Measurements from ENCODE around the gene NFATC1.

- TF ChIP-seq POLR2AphosphoS5 (IDR thresholded peaks at IDR 0.05; ENCODE audit: low read depth, low read length) (no peak), TAF1 (IDR thresholded peaks at IDR 0.05; ENCODE audit: borderline replicate concordance, insufficient read depth, low read length) (no peak), REST (IDR thresholded peaks at IDR 0.05; ENCODE audit: insufficient read depth in 1 of 2, low read depth in 2 of 2, low read length in 2 of 2) (no peak), SIN3A (IDR thresholded peaks at IDR 0.05; ENCODE audit: borderline replicate concordance, insufficient read depth, low read length) (no peak)
These were observed 27.7 kb upstream of the NFATC1 start for GRCh38 chr18:79367989-79368388.
